22Rv1 (cell line): ENCODE results near the gene FOXP1.

Experiments used
- H3K27ac ChIP-seq: fragments of 450-650 bp; 2 replicates; pipeline ENCODE4 v1.5.1; 2017
- CTCF ChIP-seq: fragments of 450-650 bp; IDR thresholded peaks from 2 replicates; pipeline ENCODE4 v1.5.1; 2017; ENCODE audit warnings: mild to moderate bottlenecking
- ZFX ChIP-seq: fragments of 450-650 bp; IDR thresholded peaks from 2 replicates; pipeline ENCODE4 v1.6.1; 2017; ENCODE audit warnings: antibody characterized with exemption, borderline replicate concordance

FOXP1 gene

GRCh38 chr3:71095511-71096291, 487.8 kb downstream of the FOXP1 start:
- H3K27ac ChIP-seq, result no peak overlapping the region
- TF ChIP-seq ZFX, result no peak
- no peak for TF ChIP-seq CTCF

- TF ChIP-seq CTCF (no peak), ZFX (no peak)
- H3K27ac ChIP-seq, result no peak overlapping the region
These were observed 488.8 kb downstream of the FOXP1 start for GRCh38 chr3:71094658-71095209.

GRCh38 chr3:71092665-71093064, 490.9 kb downstream of the FOXP1 start:
- H3K27ac ChIP-seq, result no peak overlapping the region
- TF ChIP-seq ZFX (no peak), CTCF (no peak)

GRCh38 chr3:71090207-71090606, 493.3 kb downstream of the FOXP1 start:
- H3K27ac ChIP-seq, result no peak overlapping the region
- TF ChIP-seq CTCF (no peak), ZFX (no peak)

GRCh38 chr3:71089271-71089847, 494.2 kb downstream of the FOXP1 start:
- no peak for TF ChIP-seq ZFX
- TF ChIP-seq CTCF, result no peak
- H3K27ac ChIP-seq, result no peak overlapping the region

GRCh38 chr3:71088742-71089141, 494.8 kb downstream of the FOXP1 start:
- no peak for TF ChIP-seq CTCF
- no peak for TF ChIP-seq ZFX
- no peak overlapping the region for H3K27ac ChIP-seq
